GM18951 (cell line): ENCODE data around the gene BCL2A1.

Source experiments
- POLR2A ChIP-seq: IDR thresholded peaks from 4 replicates; pipeline ENCODE4 v1.6.1; 2011; ENCODE audit warnings: mild to moderate bottlenecking; ENCODE audit not compliant: insufficient read length, insufficient read depth; ENCODE audit errors: extremely low read depth
- in situ Hi-C: fragments of 300-500 bp; cut with MboI; formaldehyde crosslinking; loops from one replicate; pipeline ENCODE4 v1.12.0; 2022; ENCODE audit warnings: low sequenced_read_pairs, mixed read lengths, inconsistent platforms; ENCODE audit not compliant: unreplicated experiment

The BCL2A1 gene

DNA sequence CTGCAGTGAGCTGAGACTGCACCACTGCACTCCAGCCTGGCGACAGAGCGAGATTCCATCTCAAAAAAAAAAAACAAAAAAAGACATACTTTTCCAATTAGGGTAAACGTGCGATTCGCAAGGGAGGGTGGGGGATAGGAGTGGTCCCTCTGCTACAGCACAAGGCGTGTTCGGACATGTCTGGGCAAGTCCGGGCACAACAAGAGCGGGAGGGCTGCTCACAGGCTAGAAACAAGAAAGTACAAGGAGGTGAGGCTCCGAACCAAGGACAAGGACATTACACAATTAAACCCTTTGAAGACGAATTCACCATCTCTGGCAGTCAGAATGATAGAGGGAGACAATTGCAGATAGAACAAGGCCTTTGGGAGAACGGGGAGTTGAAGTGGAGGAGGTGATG, 32.2 kb upstream of the BCL2A1 start:
- no peak for TF ChIP-seq POLR2A
- in situ Hi-C loops = no loop called here

DNA sequence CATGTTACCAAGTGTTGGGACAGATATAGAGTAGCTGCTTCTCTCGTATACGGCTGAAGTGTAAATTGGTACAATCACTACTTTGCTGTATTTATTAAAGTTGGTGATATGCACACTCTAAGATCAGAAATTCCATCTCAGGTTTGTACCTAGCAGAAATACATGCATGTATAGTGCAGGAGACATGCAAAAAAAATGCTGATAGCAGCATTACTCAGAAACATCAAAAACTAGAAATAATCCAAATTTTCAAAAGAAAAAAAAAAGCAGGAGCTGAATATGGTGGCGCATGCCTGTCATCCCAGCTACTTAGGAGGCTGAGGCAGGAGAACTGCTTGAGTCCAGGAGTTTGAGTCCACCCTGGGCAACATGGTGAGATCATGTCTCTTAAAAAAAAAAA, 31.3 kb upstream of the BCL2A1 start:
- in situ Hi-C loops = no loop called here

DNA sequence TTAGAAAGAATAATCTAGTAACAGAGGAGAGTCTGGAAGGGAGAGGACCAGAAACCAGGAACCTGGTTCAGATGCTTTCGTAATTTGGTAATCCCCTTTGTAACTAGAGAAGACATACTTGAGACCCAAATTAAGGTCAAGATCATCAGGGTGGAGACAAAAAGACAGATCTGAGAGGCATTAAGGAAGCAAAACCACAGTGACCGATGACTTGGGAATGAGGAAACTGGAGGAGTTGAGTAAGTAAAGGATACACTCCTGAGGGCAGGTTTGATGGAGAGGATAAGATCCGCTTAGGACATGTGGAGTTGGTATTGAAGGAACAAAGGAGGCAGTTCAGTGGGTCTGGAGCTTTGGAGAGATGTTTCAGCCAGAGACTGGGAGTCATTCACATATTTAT, 23.6 kb upstream of the BCL2A1 start:
- in situ Hi-C loops = no loop called here

More for the DNA sequence above, 31.3 kb upstream of the BCL2A1 start:
- no peak for TF ChIP-seq POLR2A

DNA sequence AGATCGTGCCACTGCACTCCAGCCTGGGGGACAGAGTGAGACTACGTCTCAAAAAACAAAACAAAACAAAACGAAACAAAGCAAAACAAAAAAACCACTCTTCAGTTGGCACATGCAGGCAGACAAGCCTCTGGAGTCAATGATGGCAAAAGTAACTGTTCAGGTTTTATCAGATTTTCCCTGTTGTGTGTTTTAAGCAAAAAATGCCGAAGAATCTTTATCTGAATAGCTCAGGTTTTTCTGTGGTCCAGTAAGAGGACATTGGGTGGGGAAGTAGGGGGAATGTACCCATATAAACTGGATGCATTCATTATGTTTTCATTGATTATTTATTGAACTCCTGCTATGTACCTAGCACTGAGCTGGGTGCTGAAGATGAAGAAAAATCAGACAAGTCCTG, 20.8 kb upstream of the BCL2A1 start:
- in situ Hi-C loops = no loop called here
- TF ChIP-seq POLR2A = no peak

More for the DNA sequence above, 23.6 kb upstream of the BCL2A1 start:
- TF ChIP-seq POLR2A = no peak

DNA sequence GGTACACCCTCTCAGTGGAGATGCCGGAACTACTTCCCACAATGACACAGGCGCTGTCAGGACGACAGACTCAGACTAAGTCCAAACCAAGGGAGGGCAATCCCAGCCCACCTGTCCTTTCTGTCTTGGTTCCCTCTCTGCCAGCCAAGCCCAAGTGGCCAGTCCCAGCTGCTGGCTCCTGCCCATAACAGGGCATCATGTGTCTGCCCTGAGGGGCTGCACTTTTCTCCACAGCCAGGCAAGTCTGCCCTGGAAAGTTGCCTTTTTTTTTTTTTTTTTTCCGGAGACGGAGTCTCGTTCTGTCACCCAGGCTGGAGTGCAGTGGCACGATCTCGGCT, 20.0 kb upstream of the BCL2A1 start:
- in situ Hi-C loops = no loop called here
- no peak for TF ChIP-seq POLR2A

DNA sequence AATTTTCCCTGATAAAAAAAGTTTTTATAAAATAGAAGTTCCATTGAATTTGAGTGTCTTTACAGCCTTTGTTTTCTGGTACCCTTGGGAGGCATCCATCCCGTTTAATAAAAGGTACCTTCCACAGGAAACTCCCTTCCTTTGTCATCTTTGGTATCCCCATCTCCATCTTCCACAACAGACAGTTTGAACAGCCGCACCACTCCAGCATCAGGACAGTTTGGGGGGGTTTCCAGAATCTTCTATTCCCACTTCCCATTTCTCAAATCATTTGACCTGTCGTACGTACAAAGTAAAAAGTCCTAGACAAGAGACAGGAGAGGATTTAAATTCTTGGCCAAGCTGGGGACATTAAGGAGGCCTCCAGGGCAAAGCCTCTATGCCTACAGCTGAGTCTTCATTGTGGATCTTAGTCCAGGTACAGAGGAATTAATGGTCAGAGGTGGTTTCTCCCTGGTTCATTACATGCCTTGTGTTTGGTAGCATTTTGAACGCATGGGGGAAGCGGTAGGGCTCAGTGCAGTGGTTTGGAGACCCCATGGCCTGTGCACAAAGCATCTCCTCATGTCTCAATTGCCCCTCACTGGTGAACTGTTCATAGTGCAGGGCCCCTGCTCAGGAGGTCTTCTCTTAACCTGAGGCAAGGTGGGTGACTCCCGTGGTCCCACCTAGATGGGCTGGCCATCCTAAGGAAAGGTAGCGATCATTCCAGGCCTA, 19.4 kb upstream of the BCL2A1 start:
- in situ Hi-C loops = no loop called here
- no peak for TF ChIP-seq POLR2A

DNA sequence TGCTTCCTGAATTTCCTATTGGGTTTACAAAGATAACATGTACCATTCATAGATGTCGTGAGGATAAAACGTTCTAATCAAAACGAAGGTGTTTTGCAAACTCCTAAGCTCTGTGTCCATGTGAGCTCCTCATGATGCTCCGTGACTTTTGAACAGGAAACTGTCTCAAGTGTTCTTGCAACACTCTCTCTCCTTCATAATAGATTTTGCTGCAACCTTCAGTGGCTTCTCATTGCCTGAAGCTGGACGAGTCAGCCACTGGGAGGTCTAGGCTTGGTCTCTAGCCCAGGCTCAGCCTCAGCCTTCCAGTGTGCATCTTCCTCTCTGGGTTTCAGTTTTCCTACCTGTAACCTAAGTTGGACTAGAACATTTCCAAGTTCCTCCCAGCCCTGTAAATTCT, 18.7 kb upstream of the BCL2A1 start:
- in situ Hi-C loops = no loop called here

DNA sequence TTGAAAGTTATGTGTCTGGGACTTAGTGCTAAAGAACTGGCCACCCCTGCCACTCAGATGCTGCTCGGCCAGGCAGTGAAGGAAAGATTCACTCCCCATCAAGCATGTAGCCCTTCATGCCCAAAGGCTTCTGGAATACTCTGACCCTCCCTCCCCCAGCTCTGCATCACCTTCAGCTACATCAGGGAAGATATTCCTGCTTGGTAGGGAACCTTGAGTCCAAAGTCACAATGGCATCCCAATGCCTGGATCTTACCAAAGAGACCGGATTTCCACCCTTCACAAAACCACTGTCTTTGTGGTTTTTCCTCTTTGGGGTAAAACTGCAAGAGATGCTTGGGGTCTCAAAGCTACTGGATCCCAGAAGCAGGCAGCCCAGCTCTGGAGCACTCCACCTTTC, 18.2 kb upstream of the BCL2A1 start:
- in situ Hi-C loops = no loop called here
- TF ChIP-seq POLR2A = no peak

More for the DNA sequence above, 18.7 kb upstream of the BCL2A1 start:
- no peak for TF ChIP-seq POLR2A

DNA sequence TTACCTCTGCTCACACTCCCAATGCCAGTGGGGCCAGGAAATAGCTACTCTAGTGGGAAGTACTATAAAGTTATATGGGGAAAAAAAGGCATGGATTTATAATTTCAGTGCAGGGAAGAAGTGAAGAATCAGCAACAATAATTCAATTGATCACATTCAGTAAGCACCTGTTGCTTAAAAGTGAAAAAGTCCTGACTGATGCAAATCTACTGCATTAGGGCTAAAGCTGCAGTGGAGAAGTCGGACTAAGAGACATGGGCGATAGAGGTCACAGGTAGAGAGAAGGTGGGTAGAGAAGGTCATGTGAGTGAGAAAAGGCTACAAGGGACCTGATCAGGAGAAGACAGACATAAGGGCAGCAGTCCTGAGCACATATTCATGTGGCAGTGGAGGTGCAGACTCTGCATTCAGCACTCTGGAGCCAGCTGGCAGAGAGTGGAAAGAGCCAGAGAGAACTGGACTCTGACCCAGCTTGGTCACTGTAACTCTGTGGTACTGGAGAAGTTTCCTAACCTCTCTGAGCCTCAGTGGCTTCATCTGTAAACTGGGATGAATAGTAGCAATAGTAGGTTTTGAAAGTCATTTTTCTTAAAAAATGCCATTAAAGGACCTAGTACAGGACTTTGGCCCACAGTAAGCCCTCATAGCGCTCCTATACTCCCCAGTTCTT, 17.6 kb upstream of the BCL2A1 start:
- in situ Hi-C loops = no loop called here
- TF ChIP-seq POLR2A = no peak

DNA sequence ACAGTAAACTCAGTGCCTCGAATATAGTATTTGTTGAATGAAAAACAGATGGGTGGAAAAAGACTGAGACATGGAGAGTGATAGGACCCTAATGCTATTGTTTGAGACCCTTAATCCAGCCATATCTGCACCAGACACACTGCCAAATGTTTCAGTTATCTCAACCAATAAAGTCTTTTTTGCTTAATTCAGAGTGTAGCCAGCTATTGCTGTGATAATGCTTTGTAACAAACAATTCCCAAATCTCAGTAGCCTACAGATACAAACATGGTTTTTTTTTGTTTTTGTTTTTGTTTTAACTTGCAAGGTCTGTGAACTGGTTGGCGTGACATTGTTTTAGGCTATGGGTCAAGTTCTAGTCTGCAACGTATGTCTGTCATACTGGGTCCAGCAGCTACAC, 17.0 kb upstream of the BCL2A1 start:
- in situ Hi-C loops = no loop called here
- no peak for TF ChIP-seq POLR2A

DNA sequence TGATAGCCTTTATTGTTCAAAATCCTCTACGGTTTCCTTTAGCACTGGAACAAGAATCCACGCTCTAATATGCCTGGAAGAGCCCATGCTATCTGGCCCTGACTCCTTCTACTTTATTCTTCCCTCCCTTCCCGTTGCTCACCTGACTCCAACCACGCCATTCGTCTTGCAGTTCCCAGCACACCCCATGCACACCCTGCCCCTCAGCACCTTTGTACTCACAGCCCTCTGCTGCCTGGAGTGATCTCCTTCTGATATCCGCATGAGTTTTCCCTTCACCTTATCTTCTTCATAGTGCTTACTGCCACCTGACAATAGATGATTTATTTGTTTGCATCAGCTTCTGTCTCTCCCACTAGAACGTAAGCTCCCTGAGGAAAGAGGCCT, 16.6 kb upstream of the BCL2A1 start:
- in situ Hi-C loops = no loop called here

DNA sequence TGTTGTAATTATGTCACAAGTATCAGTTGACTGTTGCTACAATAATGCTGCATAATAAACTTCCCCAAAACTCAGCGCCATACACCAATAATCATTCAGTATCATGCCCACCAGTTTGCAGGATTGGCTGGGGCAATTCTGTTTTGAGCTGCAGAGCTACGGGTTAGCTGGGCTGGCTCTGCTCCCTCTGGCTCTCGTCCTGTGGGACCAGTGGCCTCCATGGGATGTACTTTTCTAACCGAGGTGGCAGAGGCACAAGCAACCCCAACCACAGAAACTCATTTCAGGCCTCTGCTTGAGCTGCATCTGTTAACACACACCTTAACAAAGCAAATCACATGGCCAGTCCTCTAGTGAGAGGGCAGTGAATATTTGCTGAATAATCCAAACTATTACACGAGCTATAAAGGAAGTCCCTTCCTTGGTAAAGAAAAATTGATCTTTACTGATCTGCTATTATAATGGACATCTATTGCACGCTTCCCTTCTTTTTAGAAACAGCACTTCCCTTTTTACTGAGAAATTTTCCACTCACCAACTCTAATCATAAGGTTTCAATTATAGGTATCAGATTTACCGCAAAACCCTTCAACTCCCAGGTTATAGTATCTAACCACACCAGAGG, 10.9 kb upstream of the BCL2A1 start:
- in situ Hi-C loops = no loop called here

More for the DNA sequence above, 16.6 kb upstream of the BCL2A1 start:
- no peak for TF ChIP-seq POLR2A

DNA sequence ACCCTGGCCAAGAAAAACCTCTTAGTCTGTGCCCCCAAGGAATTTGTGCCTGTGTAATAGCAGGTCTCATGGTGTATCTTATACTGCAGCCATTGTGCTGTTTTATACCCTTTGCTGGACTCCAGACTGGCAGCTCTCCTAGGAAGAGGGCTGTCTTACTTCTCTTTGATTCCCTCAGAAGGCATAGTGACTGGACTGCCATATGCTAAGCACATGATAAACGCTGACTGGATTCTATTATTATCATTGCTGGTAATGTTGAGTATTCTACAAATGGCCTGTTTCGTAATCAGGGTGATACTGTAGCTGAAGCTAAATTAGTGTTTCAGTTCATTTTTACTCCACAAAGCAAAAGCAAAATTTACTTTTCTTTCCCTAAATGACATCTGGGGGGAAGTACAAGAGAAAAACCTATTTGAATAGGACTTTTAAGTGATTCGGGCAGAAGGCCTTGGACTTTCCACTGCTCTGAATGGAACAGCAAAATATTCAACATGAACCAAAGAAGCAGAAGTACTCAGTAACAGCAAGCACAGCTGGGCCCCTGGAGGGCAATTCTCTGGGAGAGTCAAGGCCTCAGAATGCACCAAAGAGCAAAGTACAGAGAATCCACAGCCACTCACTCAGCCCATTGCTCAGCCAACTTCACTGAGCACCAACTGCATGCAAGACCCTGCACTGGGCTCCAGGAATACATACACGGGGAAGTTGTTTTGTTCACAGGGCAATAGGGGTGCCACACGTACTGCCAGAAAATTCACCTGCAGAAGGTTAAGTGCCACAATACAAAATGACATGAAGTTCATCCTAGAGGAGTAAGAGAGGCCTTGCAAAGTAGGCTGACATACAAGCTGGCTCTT, 7.9 kb upstream of the BCL2A1 start:
- no peak for TF ChIP-seq POLR2A
- in situ Hi-C loops = loop anchor here (10.0 kb wide), 1 partner anchor 204 kb away; no protein-coding TSS in a partner anchor

More for the DNA sequence above, 10.9 kb upstream of the BCL2A1 start:
- TF ChIP-seq POLR2A = no peak

DNA sequence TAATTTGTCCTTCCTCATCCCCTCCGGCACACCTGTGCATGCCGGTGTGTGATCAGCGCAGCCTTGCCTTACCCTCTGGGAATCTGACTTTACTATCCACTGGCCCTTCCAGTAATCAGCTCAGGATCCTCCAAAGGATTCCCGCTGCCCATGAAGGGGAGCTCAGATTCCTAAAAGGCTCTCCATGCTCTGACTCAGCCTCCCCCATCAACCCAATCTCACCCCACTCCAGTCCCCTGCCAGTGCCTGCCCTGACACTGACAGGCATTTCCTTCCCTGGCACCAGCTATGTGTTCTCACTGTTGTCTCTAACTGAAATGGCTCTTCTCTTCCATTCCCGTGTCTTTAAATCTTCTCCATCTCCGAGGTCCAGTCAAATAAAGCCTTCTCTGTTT, 7.3 kb upstream of the BCL2A1 start:
- no peak for TF ChIP-seq POLR2A
- in situ Hi-C loops = loop anchor here (10.0 kb wide), 1 partner anchor 203 kb away; no protein-coding TSS in a partner anchor
